Measurements from ENCODE around the gene RICTOR. TPM values are rescaled to one million over a fixed set of nuclear protein-coding genes. Genes with fewer than 3 reads are reported as not detected.

The RICTOR gene
- total and polyA plus RNA-seq, 2 donors (not counting 3 experiments of a cell fraction or from before 2014, with no cell fraction given), result 9.2 to 38.0 TPM

DNA sequence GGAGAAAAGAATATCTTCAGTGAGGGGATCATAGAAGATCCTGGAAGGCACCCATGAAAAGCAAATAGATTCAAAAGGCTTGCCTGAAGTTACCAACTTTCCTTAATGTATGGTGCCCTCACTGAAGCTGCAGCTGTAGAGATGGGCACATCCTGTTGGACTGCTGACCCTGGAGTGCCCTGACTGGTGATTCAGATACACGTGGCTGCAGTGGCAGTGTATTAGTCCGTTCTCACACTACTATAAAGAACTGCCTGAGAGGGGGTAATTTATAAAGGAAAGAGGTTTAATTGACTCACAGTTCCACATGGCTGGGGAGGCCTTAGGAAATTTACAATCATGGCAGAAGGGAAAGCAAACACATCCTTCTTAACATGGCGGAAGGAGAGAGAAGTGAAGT, 148.1 kb downstream of the RICTOR start:
- Histone ChIP-seq H3K9me3 (replicated peaks; ENCODE audit: control insufficient read depth, insufficient read depth, low read length) (no peaks in the 10 kb centered on the region), H2AFZ (ENCODE audit: low read depth, low read length) (no peak overlapping the region), H3K4me1 (ENCODE audit: control insufficient read depth, extremely low read depth, insufficient read depth, low read length) (no peaks in the 10 kb centered on the region), H3K9ac (replicated peaks; ENCODE audit: extremely low read depth, insufficient read depth, low read length) (no peak overlapping the region), H3K79me2 (ENCODE audit: control insufficient read depth, insufficient read depth, low read length) (no peaks in the 10 kb centered on the region), H3K4me3 (replicated peaks in 1 of 3; ENCODE audit: insufficient read depth in 1 of 3, low read depth in 1 of 3, low read length in 3 of 3) (no peak overlapping the region), H3K9me1 (replicated peaks; ENCODE audit: control insufficient read depth, extremely low read depth, insufficient read depth, low read length) (no peaks in the 10 kb centered on the region), H4K20me1 (replicated peaks; ENCODE audit: control insufficient read depth, extremely low read depth, insufficient read depth, low read length) (no peaks in the 10 kb centered on the region), H3K36me3 (ENCODE audit: control insufficient read depth in 2 of 2, extremely low read depth in 1 of 2, insufficient read depth in 2 of 2, low read length in 2 of 2) (no peaks in the 10 kb centered on the region), H3K4me2 (ENCODE audit: insufficient read depth, low read length) (no peak overlapping the region), H3K27ac (ENCODE audit: insufficient read depth, low read depth, low read length) (no peak overlapping the region), H3K27me3 (ENCODE audit: control insufficient read depth in 2 of 2, insufficient read depth in 2 of 2, low read length in 2 of 2) (no peaks in the 10 kb centered on the region)
- FAIRE-seq (no peak), DNase-seq (ENCODE audit: low read depth, low spot score) (peak; percentile 19)
- no TSS peak for BruUV-seq (replicated peaks)
- ChIA-PET POLR2A (no interaction called here), CTCF (no interaction called here)
- dilution Hi-C loops (cut with MboI; ENCODE audit: extremely low pct_ligation_motif_present, low sequenced_read_pairs), result no loop called here
- intact Hi-C loops (cut with micrococcal nuclease), result loop anchor here (10.0 kb wide), 1 partner anchor 371 kb away; the partner anchor contains the start of gene LIFR
- TF ChIP-seq FOS (IDR thresholded peaks at IDR 0.05; ENCODE audit: borderline replicate concordance, insufficient read depth, low read length) (no peak), MYC (IDR thresholded peaks at IDR 0.05; ENCODE audit: low read depth, low read length) (peak; percentile 28), POLR2AphosphoS5 (IDR thresholded peaks at IDR 0.05; ENCODE audit: insufficient read depth, low read depth, low read length) (no peak)

DNA sequence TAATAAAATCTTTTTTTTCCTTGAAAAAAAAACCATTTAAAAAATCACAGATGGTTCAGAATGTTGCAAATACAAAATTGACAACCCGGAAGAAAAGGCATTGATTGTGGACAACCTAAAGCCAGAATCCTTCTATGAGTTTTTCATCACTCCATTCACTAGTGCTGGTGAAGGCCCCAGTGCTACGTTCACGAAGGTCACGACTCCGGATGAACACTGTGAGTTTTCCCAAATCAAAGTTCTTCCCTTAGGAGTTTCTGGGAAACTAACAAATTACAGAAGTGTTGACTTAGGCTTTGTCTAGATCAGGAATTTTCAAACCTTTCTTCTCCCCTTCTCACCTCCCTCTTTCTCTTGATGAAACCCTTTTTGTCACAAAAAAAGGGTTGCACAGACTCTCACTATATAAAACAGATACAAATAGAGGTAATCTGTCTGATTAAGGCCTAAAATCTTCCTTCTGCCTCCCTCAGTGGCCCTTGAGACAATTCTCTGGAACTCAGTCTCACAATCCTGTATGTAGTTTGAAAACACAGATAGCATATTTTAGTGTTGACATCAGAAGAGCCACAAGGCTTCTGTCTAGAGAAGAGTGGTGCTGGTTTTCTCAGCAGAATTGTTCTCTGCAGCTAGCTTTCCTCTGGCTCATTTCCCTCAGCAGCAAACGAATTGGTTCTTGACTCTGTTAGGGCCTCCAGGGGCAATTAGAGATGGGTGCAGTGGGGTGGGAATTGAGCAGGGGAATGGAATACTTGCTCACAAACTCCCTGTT, 148.9 kb downstream of the RICTOR start:
- no peaks in the 10 kb centered on the region for H3K36me3 ChIP-seq (ENCODE audit: control insufficient read depth in 2 of 2, extremely low read depth in 1 of 2, insufficient read depth in 2 of 2, low read length in 2 of 2)
- POLR2A ChIA-PET, result no interaction called here
- H3K27ac ChIP-seq (ENCODE audit: insufficient read depth, low read depth, low read length), result no peak overlapping the region

More for the DNA sequence above, 148.9 kb downstream of the RICTOR start:
- no peak overlapping the region for H2AFZ ChIP-seq (ENCODE audit: low read depth, low read length)
- no peak overlapping the region for H3K4me3 ChIP-seq (replicated peaks in 1 of 3; ENCODE audit: insufficient read depth in 1 of 3, low read depth in 1 of 3, low read length in 3 of 3)
- H3K4me2 ChIP-seq (ENCODE audit: insufficient read depth, low read length), result no peak overlapping the region
- no peaks in the 10 kb centered on the region for H3K9me3 ChIP-seq (replicated peaks; ENCODE audit: control insufficient read depth, insufficient read depth, low read length)
- H3K79me2 ChIP-seq (ENCODE audit: control insufficient read depth, insufficient read depth, low read length), result no peaks in the 10 kb centered on the region
- CTCF ChIA-PET, result interaction anchor here (1.2 to 1.8 kb wide), 2 partner anchors 93 to 484 kb away, joined by 5 to 6 read pairs; no protein-coding TSS in a partner anchor
- no peaks in the 10 kb centered on the region for H3K4me1 ChIP-seq (ENCODE audit: control insufficient read depth, extremely low read depth, insufficient read depth, low read length)
- intact Hi-C loops (cut with micrococcal nuclease) (loop anchor here (10.0 kb wide), 1 partner anchor 371 kb away; the partner anchor contains the start of gene LIFR), dilution Hi-C loops (cut with MboI; ENCODE audit: extremely low pct_ligation_motif_present, low sequenced_read_pairs) (no loop called here)
- no peaks in the 10 kb centered on the region for H4K20me1 ChIP-seq (replicated peaks; ENCODE audit: control insufficient read depth, extremely low read depth, insufficient read depth, low read length)
- H3K9me1 ChIP-seq (replicated peaks; ENCODE audit: control insufficient read depth, extremely low read depth, insufficient read depth, low read length), result no peaks in the 10 kb centered on the region
- no TSS peak for BruUV-seq (replicated peaks)
- H3K9ac ChIP-seq (replicated peaks; ENCODE audit: extremely low read depth, insufficient read depth, low read length), result no peak overlapping the region
- TF ChIP-seq, protein P1, sequence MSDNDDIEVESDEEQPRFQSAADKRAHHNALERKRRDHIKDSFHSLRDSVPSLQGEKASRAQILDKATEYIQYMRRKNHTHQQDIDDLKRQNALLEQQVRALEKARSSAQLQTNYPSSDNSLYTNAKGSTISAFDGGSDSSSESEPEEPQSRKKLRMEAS (IDR thresholded peaks at IDR 0.05; ENCODE audit: insufficient read depth, insufficient read length), result no peak
- TF ChIP-seq JUN (IDR thresholded peaks at IDR 0.05; ENCODE audit: borderline replicate concordance, insufficient read depth, insufficient read length, low read depth) (no peak), EZH2 (IDR thresholded peaks at IDR 0.05; ENCODE audit: borderline replicate concordance, low read depth, low read length, severe bottlenecking) (no peak), GATA2 (IDR thresholded peaks at IDR 0.05; ENCODE audit: insufficient read depth, insufficient read length, low read depth, low read length) (no peak), FOS (IDR thresholded peaks at IDR 0.05; ENCODE audit: borderline replicate concordance, insufficient read depth, low read length) (no peak), MYC (IDR thresholded peaks at IDR 0.05; ENCODE audit: low read depth, low read length) (no peak), POLR2A (IDR thresholded peaks at IDR 0.05; ENCODE audit: low read depth, low read length) (no peak), POLR2AphosphoS5 (IDR thresholded peaks at IDR 0.05; ENCODE audit: insufficient read depth, low read depth, low read length) (no peak)
- TF ChIP-seq, protein P2, sequence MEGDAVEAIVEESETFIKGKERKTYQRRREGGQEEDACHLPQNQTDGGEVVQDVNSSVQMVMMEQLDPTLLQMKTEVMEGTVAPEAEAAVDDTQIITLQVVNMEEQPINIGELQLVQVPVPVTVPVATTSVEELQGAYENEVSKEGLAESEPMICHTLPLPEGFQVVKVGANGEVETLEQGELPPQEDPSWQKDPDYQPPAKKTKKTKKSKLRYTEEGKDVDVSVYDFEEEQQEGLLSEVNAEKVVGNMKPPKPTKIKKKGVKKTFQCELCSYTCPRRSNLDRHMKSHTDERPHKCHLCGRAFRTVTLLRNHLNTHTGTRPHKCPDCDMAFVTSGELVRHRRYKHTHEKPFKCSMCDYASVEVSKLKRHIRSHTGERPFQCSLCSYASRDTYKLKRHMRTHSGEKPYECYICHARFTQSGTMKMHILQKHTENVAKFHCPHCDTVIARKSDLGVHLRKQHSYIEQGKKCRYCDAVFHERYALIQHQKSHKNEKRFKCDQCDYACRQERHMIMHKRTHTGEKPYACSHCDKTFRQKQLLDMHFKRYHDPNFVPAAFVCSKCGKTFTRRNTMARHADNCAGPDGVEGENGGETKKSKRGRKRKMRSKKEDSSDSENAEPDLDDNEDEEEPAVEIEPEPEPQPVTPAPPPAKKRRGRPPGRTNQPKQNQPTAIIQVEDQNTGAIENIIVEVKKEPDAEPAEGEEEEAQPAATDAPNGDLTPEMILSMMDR (IDR thresholded peaks at IDR 0.05; ENCODE audit: extremely low read depth in 1 of 2, insufficient read depth in 1 of 2, low read depth in 1 of 2, low read length in 2 of 2), result no peak
- no peak for DNase-seq (ENCODE audit: low read depth, low spot score)
- FAIRE-seq, result no peak
- H3K27me3 ChIP-seq (ENCODE audit: control insufficient read depth in 2 of 2, insufficient read depth in 2 of 2, low read length in 2 of 2), result no peaks in the 10 kb centered on the region
